IMR-90 (cell line): ENCODE data around the gene PNMA6E. TPM values are rescaled to one million over a fixed set of nuclear protein-coding genes. Genes with fewer than 3 reads are reported as not detected.

Experiments used
- ATAC-seq: fragments of 200-7000 bp; cut with Tn5 transposase; 2 replicates; pipeline ENCODE4 v1.9.1; 2020; ENCODE audit warnings: low read depth, mild to moderate bottlenecking, moderate library complexity
- BruUV-seq: library from RNA; stranded (reverse); fragments of 400-500 nt; replicated peaks from 2 replicates; lab custom pipeline; 2021; lab: Mats Ljungman, UMichigan
- CTCF ChIA-PET: fragments of 300-600 bp; formaldehyde crosslinking; extraction: SDS; loops from one replicate; lab custom pipeline; 2021; ENCODE audit warnings: antibody characterized with exemption; lab: Yijun Ruan, JAX
- POLR2A ChIA-PET: fragments of 300-600 bp; sonication (Branson Sonifier 250); formaldehyde crosslinking; loops from one replicate; lab custom pipeline; 2022; ENCODE audit warnings: antibody characterized with exemption; ENCODE audit not compliant: unreplicated experiment; lab: Charles Lee
- DNase-seq: peaks from one replicate; pipeline ENCODE4 v3.0.0; 2013
- H2AFZ ChIP-seq: replicated peaks from 2 replicates; pipeline ENCODE3; 2013; ENCODE audit warnings: low read length, mild to moderate bottlenecking; ENCODE audit not compliant: poor library complexity
- H2AK5ac ChIP-seq: 2 replicates; pipeline ENCODE4 v1.6.1; 2013; ENCODE audit warnings: low read depth, low read length, inconsistent platforms
- H2AK9ac ChIP-seq: replicated peaks from 2 replicates; pipeline ENCODE3; 2013; ENCODE audit warnings: mild to moderate bottlenecking, low read depth, low read length, moderate library complexity; ENCODE audit not compliant: poor library complexity
- H2BK120ac ChIP-seq: 2 replicates; pipeline ENCODE4 v1.6.1; 2013; ENCODE audit warnings: low read depth, low read length, inconsistent platforms
- H2BK15ac ChIP-seq: 3 replicates; pipeline ENCODE4 v1.6.1; 2013; ENCODE audit warnings: low read depth, low read length, inconsistent platforms
- H2BK20ac ChIP-seq: 2 replicates; pipeline ENCODE4 v1.6.1; 2013; ENCODE audit warnings: low read depth, mild to moderate bottlenecking, inconsistent platforms, low read length, moderate library complexity
- H2BK5ac ChIP-seq: 2 replicates; pipeline ENCODE4 v1.6.1; 2013; ENCODE audit warnings: mild to moderate bottlenecking, low read depth, low read length, inconsistent platforms; ENCODE audit not compliant: poor library complexity, severe bottlenecking
- H3K14ac ChIP-seq: replicated peaks from 2 replicates; pipeline ENCODE4 v1.6.1; 2013; ENCODE audit warnings: low read depth, low read length, inconsistent platforms
- H3K18ac ChIP-seq: 2 replicates; pipeline ENCODE4 v1.6.1; 2013; ENCODE audit warnings: low read depth, low read length, control low read depth
- H3K23ac ChIP-seq: 2 replicates; pipeline ENCODE4 v1.6.1; 2013; ENCODE audit warnings: low read depth, low read length, inconsistent platforms
- H3K27ac ChIP-seq: 2 replicates; pipeline ENCODE4 v1.5.1; 2013; ENCODE audit warnings: mild to moderate bottlenecking, control low read depth, low read length; ENCODE audit not compliant: insufficient read depth
- H3K27me3 ChIP-seq: 2 replicates; pipeline ENCODE4 v1.6.1; 2013; ENCODE audit warnings: low read length; ENCODE audit not compliant: control insufficient read depth, insufficient read depth
- H3K36me3 ChIP-seq: 2 replicates; pipeline ENCODE4 v1.6.1; 2013; ENCODE audit warnings: low read length, mixed read lengths; ENCODE audit not compliant: control insufficient read depth, insufficient read depth
- H3K4ac ChIP-seq: 2 replicates; pipeline ENCODE4 v1.6.1; 2013; ENCODE audit warnings: low read depth, low read length, inconsistent platforms
- H3K4me1 ChIP-seq: 2 replicates; pipeline ENCODE4 v1.6.1; 2013; ENCODE audit warnings: low read length, mixed read lengths; ENCODE audit not compliant: control insufficient read depth, insufficient read depth
- H3K4me2 ChIP-seq: 2 replicates; pipeline ENCODE4 v1.6.1; 2013; ENCODE audit warnings: low read depth, mild to moderate bottlenecking, control low read depth, low read length, moderate library complexity
- H3K4me3 ChIP-seq: 2 replicates; pipeline ENCODE4 v1.5.1; 2013; ENCODE audit warnings: low read depth, mild to moderate bottlenecking, control low read depth, low read length, moderate library complexity; ENCODE audit not compliant: insufficient read depth
- H3K56ac ChIP-seq: 2 replicates; pipeline ENCODE4 v1.6.1; 2013; ENCODE audit warnings: low read length, inconsistent platforms; ENCODE audit not compliant: insufficient read depth; ENCODE audit errors: extremely low read depth
- H3K79me1 ChIP-seq, 2 experiments: 2 replicates each; pipeline ENCODE4 v1.6.1; 2013; ENCODE audit warnings: low read length in 2 of 2, inconsistent platforms in 1 of 2, low read depth in 1 of 2
- H3K9ac ChIP-seq: 2 replicates; pipeline ENCODE4 v1.6.1; 2013; ENCODE audit warnings: low read depth, low read length, control low read depth
- H3K9me1 ChIP-seq: 2 replicates; pipeline ENCODE4 v1.6.1; 2013; ENCODE audit warnings: low read length, inconsistent platforms; ENCODE audit not compliant: insufficient read depth
- H3K9me3 ChIP-seq: 2 replicates; pipeline ENCODE4 v1.6.1; 2013; ENCODE audit warnings: low read length; ENCODE audit not compliant: control insufficient read depth, insufficient read depth
- H4K20me1 ChIP-seq: 2 replicates; pipeline ENCODE4 v1.6.1; 2013; ENCODE audit warnings: low read length, inconsistent platforms; ENCODE audit not compliant: insufficient read depth
- H4K5ac ChIP-seq: 2 replicates; pipeline ENCODE4 v1.6.1; 2013; ENCODE audit warnings: mild to moderate bottlenecking, low read depth, low read length, control low read depth
- H4K8ac ChIP-seq, 2 experiments: 2 replicates each; pipeline ENCODE4 v1.6.1; 2013; ENCODE audit warnings: low read depth in 2 of 2, low read length in 2 of 2, control low read depth in 1 of 2, inconsistent platforms in 1 of 2
- H4K91ac ChIP-seq: 2 replicates; pipeline ENCODE4 v1.6.1; 2013; ENCODE audit warnings: low read depth, low read length, inconsistent platforms; ENCODE audit not compliant: insufficient read depth
- RFX5 ChIP-seq: IDR thresholded peaks from 2 replicates; pipeline ENCODE4 v1.8.0; 2012; ENCODE audit warnings: low read depth, mild to moderate bottlenecking, low read length, moderate library complexity
- WGBS, 2 experiments: methylation state at CpG; one replicate each; pipeline versions ENCODE4 v1.1.5 to v1.1.7; 2013; ENCODE audit warnings: missing lambda C conversion rate in 2 of 2; ENCODE audit not compliant: insufficient read length in 1 of 2; ENCODE audit errors: extremely low coverage in 2 of 2; 5-methylcytosine and 5-hydroxymethylcytosine counted together
- dilution Hi-C: fragments of 300-500 bp; cut with HindIII; formaldehyde crosslinking; loops from one replicate; pipeline ENCODE4 v1.14.3; 2018; ENCODE audit warnings: low sequenced_read_pairs; ENCODE audit not compliant: unreplicated experiment
- in situ Hi-C: fragments of 300-500 bp; cut with MboI; formaldehyde crosslinking; loops from 3 replicates; pipeline ENCODE4 v1.14.3; 2019; ENCODE audit warnings: low sequenced_read_pairs, inconsistent platforms, mixed read lengths
- intact Hi-C: fragments of 100-400 bp; cut with micrococcal nuclease; formaldehyde crosslinking; loops from 2 replicates; pipeline ENCODE4 v1.10.0; 2022
- polyA plus RNA-seq, 3 experiments: library from polyadenylated mRNA; depleted of rRNA; stranded (reverse); fragments of >200 nt; gene quantifications; 2 replicates each; pipeline ENCODE4 v1.2.3, GENCODE V29; 2012; ENCODE audit warnings: low replicate concordance in 1 of 3
- total RNA-seq: library from RNA; depleted of rRNA; stranded (reverse); fragments of >200 nt; gene quantifications from 2 replicates; pipeline ENCODE4 v1.2.3, GENCODE V29; 2012
- TF ChIP-seq, protein P1 (sequence below): conservative IDR thresholded peaks from 2 replicates; pipeline ENCODE4 v1.5.1; 2012; ENCODE audit warnings: mild to moderate bottlenecking, low read depth, low read length, improper control_type of control experiment

The PNMA6E gene
- total and polyA plus RNA-seq, 2 of the 4 experiments (the other 2 are of a cell fraction), result not detected

DNA sequence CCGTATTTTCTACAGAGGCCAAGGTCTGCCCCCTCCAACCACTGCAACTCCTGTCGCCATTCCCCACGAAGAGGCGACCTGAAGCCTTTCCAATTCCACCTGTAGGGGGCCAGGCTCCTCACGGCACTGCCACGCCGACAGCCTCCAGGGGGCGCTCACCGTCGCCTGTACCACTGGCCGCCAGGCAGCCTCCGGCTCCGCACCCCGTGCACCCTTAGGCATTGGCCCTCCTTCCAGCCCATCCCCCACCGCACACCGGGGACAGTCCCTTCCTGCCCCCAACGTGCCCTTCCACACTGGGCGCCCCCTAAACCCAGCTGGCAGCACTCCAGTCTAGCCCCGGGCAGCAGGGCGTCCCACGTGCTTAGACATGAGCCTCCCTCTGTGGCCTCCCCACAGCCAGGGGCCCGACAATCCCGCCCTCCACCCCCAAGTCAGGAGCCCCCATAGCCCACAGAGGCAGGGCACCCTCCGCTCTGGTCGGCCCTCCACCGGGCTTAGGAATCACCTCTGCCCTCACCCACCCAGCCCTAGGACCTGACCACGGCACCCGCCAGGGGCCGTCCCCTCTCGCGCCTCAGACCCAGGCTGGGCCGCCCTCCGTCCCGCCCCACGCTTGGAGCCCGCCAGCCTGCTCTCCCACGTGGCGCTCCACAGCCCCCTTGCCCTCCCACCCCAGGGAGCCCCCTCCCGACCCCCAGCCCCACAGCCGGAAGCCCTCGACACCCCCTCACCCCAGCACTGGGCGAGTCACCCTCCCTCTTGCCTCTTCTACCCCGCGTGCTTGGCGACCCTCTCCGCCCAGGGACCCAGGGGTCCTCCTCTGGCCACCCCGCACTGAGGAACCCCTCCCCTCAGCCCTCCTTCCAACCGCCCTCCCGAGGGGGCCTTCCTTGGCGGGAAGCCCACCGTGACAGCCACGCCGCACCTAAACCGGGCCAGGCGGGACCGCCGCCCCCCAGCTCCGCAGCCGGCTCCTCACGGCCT lies 711 bp downstream of the PNMA6E start:
- intact Hi-C loops, result no loop called here
- Histone ChIP-seq H4K20me1 (no peaks in the 10 kb centered on the region), H3K9me3 (no peaks in the 10 kb centered on the region; the same call in 1 of the 2 replicates), H2BK20ac (no peak overlapping the region), H4K5ac (no peak overlapping the region), H4K91ac (no peak overlapping the region), H4K8ac (no peak overlapping the region), H3K36me3 (no peaks in the 10 kb centered on the region), H3K18ac (no peak overlapping the region), H3K23ac (no peak overlapping the region), H3K27ac (no peak overlapping the region), H3K4me3 (no peak overlapping the region), H3K4me2 (no peak overlapping the region), H3K56ac (no peak overlapping the region), H3K4ac (no peak overlapping the region), H2BK15ac (no peak overlapping the region), H3K27me3 (no peaks in the 10 kb centered on the region; the same call in 1 of the 2 replicates), H2AK5ac (no peak overlapping the region), H2AFZ (no peak overlapping the region), H3K9me1 (no peaks in the 10 kb centered on the region), H3K4me1 (no peaks in the 10 kb centered on the region), H2AK9ac (no peak overlapping the region), H3K79me1 (no peaks in the 10 kb centered on the region), H2BK120ac (no peak overlapping the region), H3K9ac (no peak overlapping the region), H3K14ac (no peak overlapping the region), H2BK5ac (no peak overlapping the region)
- ATAC-seq, result no peak
- TF ChIP-seq RFX5, result no peak
- TF ChIP-seq, protein P1, sequence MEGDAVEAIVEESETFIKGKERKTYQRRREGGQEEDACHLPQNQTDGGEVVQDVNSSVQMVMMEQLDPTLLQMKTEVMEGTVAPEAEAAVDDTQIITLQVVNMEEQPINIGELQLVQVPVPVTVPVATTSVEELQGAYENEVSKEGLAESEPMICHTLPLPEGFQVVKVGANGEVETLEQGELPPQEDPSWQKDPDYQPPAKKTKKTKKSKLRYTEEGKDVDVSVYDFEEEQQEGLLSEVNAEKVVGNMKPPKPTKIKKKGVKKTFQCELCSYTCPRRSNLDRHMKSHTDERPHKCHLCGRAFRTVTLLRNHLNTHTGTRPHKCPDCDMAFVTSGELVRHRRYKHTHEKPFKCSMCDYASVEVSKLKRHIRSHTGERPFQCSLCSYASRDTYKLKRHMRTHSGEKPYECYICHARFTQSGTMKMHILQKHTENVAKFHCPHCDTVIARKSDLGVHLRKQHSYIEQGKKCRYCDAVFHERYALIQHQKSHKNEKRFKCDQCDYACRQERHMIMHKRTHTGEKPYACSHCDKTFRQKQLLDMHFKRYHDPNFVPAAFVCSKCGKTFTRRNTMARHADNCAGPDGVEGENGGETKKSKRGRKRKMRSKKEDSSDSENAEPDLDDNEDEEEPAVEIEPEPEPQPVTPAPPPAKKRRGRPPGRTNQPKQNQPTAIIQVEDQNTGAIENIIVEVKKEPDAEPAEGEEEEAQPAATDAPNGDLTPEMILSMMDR, result peak; percentile 56
- in situ Hi-C loops, result loop anchor here (25.0 kb wide), 1 partner anchor 213 kb away; the partner anchor contains the start of gene MAGEA1
- no TSS peak for BruUV-seq
- dilution Hi-C loops, result no loop called here
- ChIA-PET POLR2A (no interaction called here), CTCF (no interaction called here)
- 50% methylated on average over 13 of the region's 60 CpGs; no CpG with 5 or more reads in 1 of the 2 experiments for WGBS, 2 experiments
- DNase-seq, result no peak
